ENCODE data around the gene PRKG1. TPM values are rescaled to one million over a fixed set of nuclear protein-coding genes. Genes with fewer than 3 reads are reported as not detected.

Gene PRKG1
- total RNA-seq, 1 experiment from 2014 or later, result 7.4 TPM

DNA sequence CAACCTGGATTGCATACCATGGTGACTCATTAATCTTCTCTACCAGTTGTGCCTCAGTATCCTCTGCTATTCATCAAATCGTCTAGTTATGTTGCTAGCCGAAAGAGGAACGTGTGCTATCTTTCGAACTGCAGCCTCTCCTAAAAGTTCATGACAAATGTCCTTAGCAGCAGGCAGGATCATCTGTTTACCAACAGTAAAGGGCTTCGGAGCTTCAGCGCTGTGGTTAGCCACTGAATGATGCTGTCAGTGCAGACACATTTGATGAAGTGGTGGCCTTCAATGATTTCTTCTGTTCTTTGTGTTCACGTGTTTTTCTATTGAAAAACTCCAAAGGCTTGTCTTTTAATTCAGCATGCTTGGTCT is 556.3 kb downstream of the PRKG1 start:
- Histone ChIP-seq H2AFZ (ENCODE audit: low read length) (no peak overlapping the region), H3K4me1 (ENCODE audit: insufficient read depth, low read length) (no peaks in the 10 kb centered on the region), H3F3A (ENCODE audit: low read length, unreplicated experiment) (no peaks in the 10 kb centered on the region), H3K4me3 (ENCODE audit: low read length) (no peak overlapping the region), H3K9me2 (replicated peaks; ENCODE audit: low read length) (no peaks in the 10 kb centered on the region), H3K4me2 (ENCODE audit: low read length) (no peak overlapping the region), H4K20me1 (ENCODE audit: low read length) (no peaks in the 10 kb centered on the region), H3K79me2 (ENCODE audit: low read length) (no peaks in the 10 kb centered on the region), H3K9me3 (ENCODE audit: low read length) (no peaks in the 10 kb centered on the region), H3K27me3 (ENCODE audit: low read length) (peaks cover 5% of the 10 kb centered on the region; the same call in 1 of the 2 replicates), H3K27ac (ENCODE audit: low read length) (no peak overlapping the region), H3K9ac (ENCODE audit: low read length) (no peak overlapping the region), H3K36me3 (ENCODE audit: low read depth, low read length) (no peaks in the 10 kb centered on the region)
- ChIA-PET CTCF (no interaction called here), POLR2A (ENCODE audit: unreplicated experiment) (no interaction called here)
- intact Hi-C loops (cut with micrococcal nuclease), result no loop called here
- no peak for TF ChIP-seq EZH2phosphoT487 (IDR thresholded peaks at IDR 0.05; ENCODE audit: borderline replicate concordance, low read length)
- TF ChIP-seq EZH2 (IDR thresholded peaks at IDR 0.05; ENCODE audit: low read length, unreplicated experiment), result no peak
- TF ChIP-seq, protein P1, sequence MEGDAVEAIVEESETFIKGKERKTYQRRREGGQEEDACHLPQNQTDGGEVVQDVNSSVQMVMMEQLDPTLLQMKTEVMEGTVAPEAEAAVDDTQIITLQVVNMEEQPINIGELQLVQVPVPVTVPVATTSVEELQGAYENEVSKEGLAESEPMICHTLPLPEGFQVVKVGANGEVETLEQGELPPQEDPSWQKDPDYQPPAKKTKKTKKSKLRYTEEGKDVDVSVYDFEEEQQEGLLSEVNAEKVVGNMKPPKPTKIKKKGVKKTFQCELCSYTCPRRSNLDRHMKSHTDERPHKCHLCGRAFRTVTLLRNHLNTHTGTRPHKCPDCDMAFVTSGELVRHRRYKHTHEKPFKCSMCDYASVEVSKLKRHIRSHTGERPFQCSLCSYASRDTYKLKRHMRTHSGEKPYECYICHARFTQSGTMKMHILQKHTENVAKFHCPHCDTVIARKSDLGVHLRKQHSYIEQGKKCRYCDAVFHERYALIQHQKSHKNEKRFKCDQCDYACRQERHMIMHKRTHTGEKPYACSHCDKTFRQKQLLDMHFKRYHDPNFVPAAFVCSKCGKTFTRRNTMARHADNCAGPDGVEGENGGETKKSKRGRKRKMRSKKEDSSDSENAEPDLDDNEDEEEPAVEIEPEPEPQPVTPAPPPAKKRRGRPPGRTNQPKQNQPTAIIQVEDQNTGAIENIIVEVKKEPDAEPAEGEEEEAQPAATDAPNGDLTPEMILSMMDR (conservative IDR thresholded peaks at IDR 0.05; ENCODE audit: low read depth, low read length), result no peak
- DNase-seq, result no peak
- ATAC-seq, result no peak
- BruUV-seq (replicated peaks), result no TSS peak

DNA sequence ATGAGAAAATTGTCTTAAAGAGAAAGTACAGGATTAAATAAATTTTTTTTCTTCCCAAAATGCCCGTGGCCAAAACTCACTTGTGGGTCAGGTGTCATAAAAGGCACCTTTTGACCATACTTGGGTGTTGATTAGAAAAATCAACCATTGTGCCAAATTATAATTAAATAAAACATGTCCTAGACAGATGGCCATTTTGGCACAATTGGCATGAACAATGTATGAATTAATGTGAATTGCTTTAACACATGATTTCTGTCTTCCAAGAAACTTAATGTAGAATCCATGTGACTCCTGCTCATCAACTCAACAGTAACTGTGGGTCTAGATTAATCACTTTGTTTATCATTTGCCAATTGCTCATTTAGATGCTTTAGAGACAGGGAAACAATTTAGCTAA is 561.1 kb downstream of the PRKG1 start:
- no TSS peak for BruUV-seq (replicated peaks)
- Histone ChIP-seq H3K27ac (ENCODE audit: low read length) (no peak overlapping the region), H3K9me3 (ENCODE audit: low read length) (no peaks in the 10 kb centered on the region), H3F3A (ENCODE audit: low read length, unreplicated experiment) (no peaks in the 10 kb centered on the region), H4K20me1 (ENCODE audit: low read length) (no peaks in the 10 kb centered on the region), H3K4me2 (ENCODE audit: low read length) (no peak overlapping the region), H3K9ac (ENCODE audit: low read length) (no peak overlapping the region), H2AFZ (ENCODE audit: low read length) (no peak overlapping the region), H3K9me2 (replicated peaks; ENCODE audit: low read length) (no peaks in the 10 kb centered on the region), H3K79me2 (ENCODE audit: low read length) (no peaks in the 10 kb centered on the region), H3K27me3 (ENCODE audit: low read length) (no peaks in the 10 kb centered on the region; the same call in 1 of the 2 replicates), H3K4me3 (ENCODE audit: low read length) (no peak overlapping the region), H3K36me3 (ENCODE audit: low read depth, low read length) (no peaks in the 10 kb centered on the region), H3K4me1 (ENCODE audit: insufficient read depth, low read length) (no peaks in the 10 kb centered on the region)
- ChIA-PET CTCF (no interaction called here), POLR2A (ENCODE audit: unreplicated experiment) (no interaction called here)
- DNase-seq (no peak), ATAC-seq (no peak)
- intact Hi-C loops (cut with micrococcal nuclease), result no loop called here
- TF ChIP-seq EZH2 (IDR thresholded peaks at IDR 0.05; ENCODE audit: low read length, unreplicated experiment), result no peak
- TF ChIP-seq, protein P1 (conservative IDR thresholded peaks at IDR 0.05; ENCODE audit: low read depth, low read length), result no peak
- no peak for TF ChIP-seq EZH2phosphoT487 (IDR thresholded peaks at IDR 0.05; ENCODE audit: borderline replicate concordance, low read length)

GRCh38 chr10:51638211-51638610 is 563.9 kb downstream of the PRKG1 start:
- H3F3A ChIP-seq (ENCODE audit: low read length, unreplicated experiment), result no peaks in the 10 kb centered on the region
- no peak overlapping the region for H3K27ac ChIP-seq (ENCODE audit: low read length)
- no peak for DNase-seq
- no peak overlapping the region for H3K4me2 ChIP-seq (ENCODE audit: low read length)
- no TSS peak for BruUV-seq (replicated peaks)
- no peak for ATAC-seq
- ChIA-PET CTCF (no interaction called here), POLR2A (ENCODE audit: unreplicated experiment) (no interaction called here)
- H3K36me3 ChIP-seq (ENCODE audit: low read depth, low read length), result no peaks in the 10 kb centered on the region
- peaks cover 5% of the 10 kb centered on the region for H3K4me1 ChIP-seq (ENCODE audit: insufficient read depth, low read length)
- no peak overlapping the region for H3K9ac ChIP-seq (ENCODE audit: low read length)
- H3K4me3 ChIP-seq (ENCODE audit: low read length), result no peak overlapping the region
- H3K9me3 ChIP-seq (ENCODE audit: low read length), result no peaks in the 10 kb centered on the region
- no peaks in the 10 kb centered on the region for H3K27me3 ChIP-seq (ENCODE audit: low read length)
- no peaks in the 10 kb centered on the region for H3K79me2 ChIP-seq (ENCODE audit: low read length)
- no peaks in the 10 kb centered on the region for H3K9me2 ChIP-seq (replicated peaks; ENCODE audit: low read length)
- no peaks in the 10 kb centered on the region for H4K20me1 ChIP-seq (ENCODE audit: low read length)
- intact Hi-C loops (cut with micrococcal nuclease), result no loop called here
- H2AFZ ChIP-seq (ENCODE audit: low read length), result no peak overlapping the region
- no peak for TF ChIP-seq EZH2 (IDR thresholded peaks at IDR 0.05; ENCODE audit: low read length, unreplicated experiment)
- TF ChIP-seq EZH2phosphoT487 (IDR thresholded peaks at IDR 0.05; ENCODE audit: borderline replicate concordance, low read length), result no peak
- TF ChIP-seq, protein P1 (conservative IDR thresholded peaks at IDR 0.05; ENCODE audit: low read depth, low read length), result no peak
